HEK293 (cell line): ENCODE data around the gene CLEC16A.

Source experiments
- CTCF ChIA-PET: fragments of 350-600 bp; formaldehyde crosslinking; extraction: SDS; loops from one replicate; lab custom pipeline; 2021; ENCODE audit warnings: antibody characterized with exemption; lab: Yijun Ruan, JAX
- POLR2A ChIA-PET: fragments of 300-600 bp; formaldehyde crosslinking; extraction: SDS; loops from one replicate; lab custom pipeline; 2020; ENCODE audit warnings: antibody characterized with exemption, inconsistent platforms; lab: Yijun Ruan, JAX
- H3K27ac ChIP-seq: fragments of 200-500 bp; sonication (Bioruptor generic); 2 replicates; pipeline ENCODE4 v1.5.1; 2014; ENCODE audit warnings: low read depth, low read length, control low read depth, inconsistent platforms; ENCODE audit errors: extremely low read depth
- H3K36me3 ChIP-seq, 2 experiments: fragments of 200-500 bp in 1 of 2; sonication (Bioruptor generic) in 1 of 2; 1 replicate in 1 of 2; 2 replicates in 1 of 2; pipeline ENCODE4 v1.5.1; 2014 to 2017; ENCODE audit warnings: inconsistent platforms in 2 of 2, low read length in 2 of 2; ENCODE audit not compliant: control insufficient read depth in 2 of 2, insufficient read depth in 1 of 2
- H3K4me1 ChIP-seq: fragments of 200-500 bp; sonication (Bioruptor generic); 2 replicates; pipeline ENCODE4 v1.5.1; 2014; ENCODE audit warnings: mild to moderate bottlenecking, low read length, inconsistent platforms; ENCODE audit not compliant: control insufficient read depth, insufficient read depth
- H3K4me3 ChIP-seq: 2 replicates; pipeline ENCODE4 v1.5.1; 2011; ENCODE audit warnings: low read depth, mild to moderate bottlenecking, control low read depth, low read length, moderate library complexity
- H3K9me3 ChIP-seq: fragments of 200-500 bp; sonication (Bioruptor generic); 2 replicates; pipeline ENCODE4 v1.5.1; 2014; ENCODE audit warnings: low read depth, low read length, inconsistent platforms; ENCODE audit not compliant: control insufficient read depth, insufficient read depth
- HOXC10 ChIP-seq: sonication (generic); formaldehyde crosslinking; IDR thresholded peaks from 2 replicates; pipeline ENCODE4 v1.8.1; 2023; ENCODE audit warnings: mild to moderate bottlenecking, missing genetic modification reagents
- HOXD13 ChIP-seq: sonication (generic); formaldehyde crosslinking; IDR thresholded peaks from 2 replicates; pipeline ENCODE4 v1.8.0; 2022; ENCODE audit warnings: missing genetic modification reagents, borderline replicate concordance
- KLF7 ChIP-seq: fragments of 450-650 bp; formaldehyde crosslinking; IDR thresholded peaks from 2 replicates; pipeline ENCODE4 v1.5.1; 2016; ENCODE audit warnings: missing biosample characterization, missing genetic modification characterization, borderline replicate concordance
- OVOL3 ChIP-seq: fragments of 450-650 bp; formaldehyde crosslinking; IDR thresholded peaks from 2 replicates; pipeline ENCODE4 v1.5.1; 2016; ENCODE audit warnings: missing biosample characterization, missing genetic modification characterization
- PRDM1 ChIP-seq: fragments of 450-650 bp; formaldehyde crosslinking; IDR thresholded peaks from 2 replicates; pipeline ENCODE4; 2016; ENCODE audit warnings: missing biosample characterization, missing genetic modification characterization
- ZEB2 ChIP-seq: fragments of 450-650 bp; formaldehyde crosslinking; IDR thresholded peaks from 2 replicates; pipeline ENCODE4 v1.5.1; 2016; ENCODE audit warnings: missing biosample characterization, missing genetic modification characterization
- ZFHX2 ChIP-seq: fragments of 450-650 bp; formaldehyde crosslinking; conservative IDR thresholded peaks from 2 replicates; pipeline ENCODE4 v1.5.1; 2016; ENCODE audit warnings: missing biosample characterization, missing genetic modification characterization
- ZNF23 ChIP-seq: fragments of 450-650 bp; formaldehyde crosslinking; IDR thresholded peaks from 2 replicates; pipeline ENCODE4 v1.5.1; 2016; ENCODE audit warnings: missing biosample characterization, missing genetic modification characterization, borderline replicate concordance
- ZNF404 ChIP-seq: fragments of 450-650 bp; formaldehyde crosslinking; IDR thresholded peaks from 2 replicates; pipeline ENCODE4 v1.5.1; 2017; ENCODE audit warnings: missing biosample characterization, missing genetic modification characterization
- ZNF776 ChIP-seq: fragments of 450-650 bp; formaldehyde crosslinking; IDR thresholded peaks from 2 replicates; pipeline ENCODE4 v1.5.0; 2017; ENCODE audit warnings: missing biosample characterization, missing genetic modification characterization, borderline replicate concordance
- TF ChIP-seq, protein P1 (sequence below): fragments of 450-650 bp; formaldehyde crosslinking; conservative IDR thresholded peaks from 2 replicates; pipeline ENCODE4 v1.5.1; 2016; ENCODE audit warnings: low read depth, missing biosample characterization, missing genetic modification characterization
- TF ChIP-seq, protein P2 (sequence below): fragments of 450-650 bp; formaldehyde crosslinking; IDR thresholded peaks from 2 replicates; pipeline ENCODE4 v1.5.1; 2016; ENCODE audit warnings: missing biosample characterization, missing genetic modification characterization

CLEC16A gene

DNA sequence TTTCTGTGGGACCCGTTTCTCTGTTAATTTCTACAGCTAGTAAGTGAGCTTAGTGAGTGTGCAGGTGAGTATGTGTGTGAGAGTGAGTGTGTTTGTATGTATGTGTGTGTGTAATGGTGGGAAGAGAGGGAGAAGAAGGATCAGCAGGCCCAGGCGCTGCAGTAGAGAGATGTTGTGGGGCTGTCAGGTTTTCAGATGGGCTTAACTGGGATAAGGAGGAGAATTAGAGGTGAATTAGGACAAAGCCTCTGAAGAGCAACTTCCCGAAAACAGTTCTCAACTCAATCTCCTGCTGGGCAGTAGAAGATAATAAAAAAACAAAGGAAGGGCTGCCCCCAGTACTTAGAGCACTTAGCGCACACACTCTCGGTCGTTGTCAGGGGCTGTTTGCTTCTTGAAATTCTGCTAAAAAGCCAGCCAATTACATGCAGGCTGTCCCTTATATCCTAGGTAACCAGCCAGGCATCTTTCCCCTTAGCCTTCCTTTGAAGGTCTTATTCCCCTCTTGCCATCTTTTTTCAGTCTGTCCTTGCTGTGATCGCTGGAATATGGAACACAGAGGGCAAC, 63.4 kb downstream of the CLEC16A start:
- POLR2A ChIA-PET = no interaction called here
- H3K36me3 ChIP-seq = peaks cover 0 to 13% of the 10 kb centered on the region in 2 experiments; a peak in 1 of 3 replicates
- CTCF ChIA-PET = interaction anchor here (0.7 kb wide), 1 partner anchor 13 kb away, joined by 3 read pairs; no protein-coding TSS in a partner anchor
- no peak overlapping the region for H3K4me3 ChIP-seq
- H3K9me3 ChIP-seq = no peaks in the 10 kb centered on the region
- TF ChIP-seq ZEB2 (tag by site-specific recombination) = no peak
- peak; percentile 36; the same call in 1 of the 2 replicates for TF ChIP-seq PRDM1 (tag by site-specific recombination)
- no peak overlapping the region for H3K27ac ChIP-seq
- no peaks in the 10 kb centered on the region for H3K4me1 ChIP-seq

DNA sequence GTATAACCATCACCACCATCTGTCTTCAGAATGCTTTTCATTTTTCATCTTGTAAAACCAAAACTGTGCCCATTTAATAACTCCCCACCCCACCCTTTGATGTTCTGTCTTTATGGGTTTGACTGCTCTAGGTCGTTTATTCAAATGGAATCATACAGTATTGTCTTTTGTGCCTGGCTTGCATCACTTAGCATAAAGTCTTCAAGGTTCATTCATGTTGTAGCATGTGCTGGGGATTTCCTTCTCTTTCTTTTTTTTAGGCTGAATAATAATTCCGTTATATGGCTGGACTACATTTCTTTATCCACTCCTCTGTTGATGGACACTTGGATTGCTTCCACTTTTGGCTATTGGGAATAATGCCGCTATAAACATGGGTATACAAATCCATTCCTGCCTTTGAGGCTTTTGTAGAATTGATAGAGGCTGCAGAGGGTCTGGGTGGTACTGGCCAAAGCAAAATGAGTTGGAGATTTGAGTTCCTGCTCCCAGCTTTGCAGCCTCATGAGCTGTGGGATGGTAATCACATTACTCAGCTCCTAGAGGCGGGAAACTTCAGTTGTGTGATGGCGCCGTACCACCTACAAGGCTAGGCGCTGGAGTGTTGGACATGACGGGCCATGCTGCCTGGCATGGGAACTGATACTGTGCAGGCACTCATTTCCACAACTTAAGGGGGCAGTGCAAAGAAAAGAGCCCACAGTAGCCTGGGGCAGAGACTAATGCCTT, 64.8 kb downstream of the CLEC16A start:
- Histone ChIP-seq H3K27ac (no peak overlapping the region), H3K4me1 (no peaks in the 10 kb centered on the region), H3K36me3 (peaks cover 0 to 6% of the 10 kb centered on the region in 2 experiments; a peak in 2 of 3 replicates), H3K4me3 (no peak overlapping the region), H3K9me3 (no peaks in the 10 kb centered on the region)
- ChIA-PET POLR2A (interaction anchor here (0.6 kb wide), 1 partner anchor 238 kb away, joined by 5 read pairs; no protein-coding TSS in a partner anchor), CTCF (interaction anchor here (0.7 kb wide), 1 partner anchor 387 kb away, joined by 3 read pairs; no protein-coding TSS in a partner anchor)
- TF ChIP-seq ZNF776 = no peak
- TF ChIP-seq ZNF404 = no peak
- TF ChIP-seq HOXC10 (CRISPR knock-in tag) = no peak
- TF ChIP-seq, protein P1, sequence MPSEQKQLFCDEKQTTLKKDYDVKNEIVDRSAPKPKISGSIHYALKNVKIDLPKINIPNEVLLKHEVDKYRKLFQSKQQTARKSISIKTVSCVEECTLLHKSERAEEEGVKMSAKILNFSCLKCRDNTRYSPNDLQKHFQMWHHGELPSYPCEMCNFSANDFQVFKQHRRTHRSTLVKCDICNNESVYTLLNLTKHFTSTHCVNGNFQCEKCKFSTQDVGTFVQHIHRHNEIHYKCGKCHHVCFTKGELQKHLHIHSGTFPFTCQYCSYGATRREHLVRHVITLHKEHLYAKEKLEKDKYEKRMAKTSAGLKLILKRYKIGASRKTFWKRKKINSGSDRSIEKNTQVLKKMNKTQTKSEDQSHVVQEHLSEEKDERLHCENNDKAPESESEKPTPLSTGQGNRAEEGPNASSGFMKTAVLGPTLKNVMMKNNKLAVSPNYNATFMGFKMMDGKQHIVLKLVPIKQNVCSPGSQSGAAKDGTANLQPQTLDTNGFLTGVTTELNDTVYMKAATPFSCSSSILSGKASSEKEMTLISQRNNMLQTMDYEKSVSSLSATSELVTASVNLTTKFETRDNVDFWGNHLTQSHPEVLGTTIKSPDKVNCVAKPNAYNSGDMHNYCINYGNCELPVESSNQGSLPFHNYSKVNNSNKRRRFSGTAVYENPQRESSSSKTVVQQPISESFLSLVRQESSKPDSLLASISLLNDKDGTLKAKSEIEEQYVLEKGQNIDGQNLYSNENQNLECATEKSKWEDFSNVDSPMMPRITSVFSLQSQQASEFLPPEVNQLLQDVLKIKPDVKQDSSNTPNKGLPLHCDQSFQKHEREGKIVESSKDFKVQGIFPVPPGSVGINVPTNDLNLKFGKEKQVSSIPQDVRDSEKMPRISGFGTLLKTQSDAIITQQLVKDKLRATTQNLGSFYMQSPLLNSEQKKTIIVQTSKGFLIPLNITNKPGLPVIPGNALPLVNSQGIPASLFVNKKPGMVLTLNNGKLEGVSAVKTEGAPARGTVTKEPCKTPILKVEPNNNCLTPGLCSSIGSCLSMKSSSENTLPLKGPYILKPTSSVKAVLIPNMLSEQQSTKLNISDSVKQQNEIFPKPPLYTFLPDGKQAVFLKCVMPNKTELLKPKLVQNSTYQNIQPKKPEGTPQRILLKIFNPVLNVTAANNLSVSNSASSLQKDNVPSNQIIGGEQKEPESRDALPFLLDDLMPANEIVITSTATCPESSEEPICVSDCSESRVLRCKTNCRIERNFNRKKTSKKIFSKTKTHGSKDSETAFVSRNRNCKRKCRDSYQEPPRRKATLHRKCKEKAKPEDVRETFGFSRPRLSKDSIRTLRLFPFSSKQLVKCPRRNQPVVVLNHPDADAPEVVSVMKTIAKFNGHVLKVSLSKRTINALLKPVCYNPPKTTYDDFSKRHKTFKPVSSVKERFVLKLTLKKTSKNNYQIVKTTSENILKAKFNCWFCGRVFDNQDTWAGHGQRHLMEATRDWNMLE (tag by site-specific recombination) = no peak
- no peak for TF ChIP-seq ZFHX2 (tag by site-specific recombination)
- no peak for TF ChIP-seq KLF7
- TF ChIP-seq OVOL3 = no peak
- no peak for TF ChIP-seq HOXD13 (CRISPR knock-in tag)
- TF ChIP-seq, protein P2, sequence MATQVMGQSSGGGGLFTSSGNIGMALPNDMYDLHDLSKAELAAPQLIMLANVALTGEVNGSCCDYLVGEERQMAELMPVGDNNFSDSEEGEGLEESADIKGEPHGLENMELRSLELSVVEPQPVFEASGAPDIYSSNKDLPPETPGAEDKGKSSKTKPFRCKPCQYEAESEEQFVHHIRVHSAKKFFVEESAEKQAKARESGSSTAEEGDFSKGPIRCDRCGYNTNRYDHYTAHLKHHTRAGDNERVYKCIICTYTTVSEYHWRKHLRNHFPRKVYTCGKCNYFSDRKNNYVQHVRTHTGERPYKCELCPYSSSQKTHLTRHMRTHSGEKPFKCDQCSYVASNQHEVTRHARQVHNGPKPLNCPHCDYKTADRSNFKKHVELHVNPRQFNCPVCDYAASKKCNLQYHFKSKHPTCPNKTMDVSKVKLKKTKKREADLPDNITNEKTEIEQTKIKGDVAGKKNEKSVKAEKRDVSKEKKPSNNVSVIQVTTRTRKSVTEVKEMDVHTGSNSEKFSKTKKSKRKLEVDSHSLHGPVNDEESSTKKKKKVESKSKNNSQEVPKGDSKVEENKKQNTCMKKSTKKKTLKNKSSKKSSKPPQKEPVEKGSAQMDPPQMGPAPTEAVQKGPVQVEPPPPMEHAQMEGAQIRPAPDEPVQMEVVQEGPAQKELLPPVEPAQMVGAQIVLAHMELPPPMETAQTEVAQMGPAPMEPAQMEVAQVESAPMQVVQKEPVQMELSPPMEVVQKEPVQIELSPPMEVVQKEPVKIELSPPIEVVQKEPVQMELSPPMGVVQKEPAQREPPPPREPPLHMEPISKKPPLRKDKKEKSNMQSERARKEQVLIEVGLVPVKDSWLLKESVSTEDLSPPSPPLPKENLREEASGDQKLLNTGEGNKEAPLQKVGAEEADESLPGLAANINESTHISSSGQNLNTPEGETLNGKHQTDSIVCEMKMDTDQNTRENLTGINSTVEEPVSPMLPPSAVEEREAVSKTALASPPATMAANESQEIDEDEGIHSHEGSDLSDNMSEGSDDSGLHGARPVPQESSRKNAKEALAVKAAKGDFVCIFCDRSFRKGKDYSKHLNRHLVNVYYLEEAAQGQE = no peak
- TF ChIP-seq ZNF23 (tag by site-specific recombination) = no peak
